H1 (cell line): ENCODE data around the gene STAP2. TPM values are rescaled to one million over a fixed set of nuclear protein-coding genes. Genes with fewer than 3 reads are reported as not detected.

Experiments
- CTCF ChIA-PET: fragments of 300-600 bp; sonication (Branson Sonifier 250); formaldehyde crosslinking; loops from one replicate; lab custom pipeline; 2021; ENCODE audit not compliant: partially characterized antibody; lab: Charles Lee
- POLR2A ChIA-PET: fragments of 300-600 bp; sonication (Branson Sonifier 250); formaldehyde crosslinking; loops from one replicate; lab custom pipeline; 2021; ENCODE audit warnings: inconsistent platforms; ENCODE audit not compliant: partially characterized antibody; lab: Charles Lee
- DNase-seq, 2 experiments: peaks; one replicate each; pipeline versions ENCODE4 v3.0.0 to v3.0.0-alpha.2; 2010 to 2022; ENCODE audit warnings: low spot score in 2 of 2, low read depth in 1 of 2, mixed read lengths in 1 of 2
- FAIRE-seq: peaks from 2 replicates; lab custom pipeline; 2011; peaks lifted over from hg19 to GRCh38; lab: Jason Lieb, UNC
- H2AFZ ChIP-seq: 2 replicates; pipeline ENCODE4 v1.8.1; 2012; ENCODE audit warnings: low read length, inconsistent platforms
- H2AK5ac ChIP-seq: 2 replicates; pipeline ENCODE4 v1.6.1; 2013; ENCODE audit warnings: low read depth, low read length
- H2BK120ac ChIP-seq: replicated peaks from 2 replicates; pipeline ENCODE3; 2013; ENCODE audit warnings: low read depth, low read length, inconsistent platforms
- H2BK12ac ChIP-seq: 2 replicates; pipeline ENCODE4 v1.6.1; 2013; ENCODE audit warnings: low read depth, low read length
- H2BK15ac ChIP-seq: 2 replicates; pipeline ENCODE4 v1.6.1; 2013; ENCODE audit warnings: low read length
- H2BK20ac ChIP-seq: 2 replicates; pipeline ENCODE4 v1.6.1; 2013; ENCODE audit warnings: low read length
- H2BK5ac ChIP-seq: 2 replicates; pipeline ENCODE4 v1.6.1; 2013; ENCODE audit warnings: low read depth, low read length
- H3K14ac ChIP-seq: 2 replicates; pipeline ENCODE4 v1.6.1; 2013; ENCODE audit warnings: inconsistent platforms; ENCODE audit not compliant: insufficient read length
- H3K18ac ChIP-seq: 2 replicates; pipeline ENCODE4 v1.6.1; 2013; ENCODE audit warnings: low read length; ENCODE audit errors: extremely low read depth
- H3K23ac ChIP-seq: 2 replicates; pipeline ENCODE4 v1.6.1; 2013; ENCODE audit warnings: inconsistent platforms; ENCODE audit not compliant: insufficient read length
- H3K23me2 ChIP-seq: 2 replicates; pipeline ENCODE4 v1.6.1; 2013; ENCODE audit warnings: low read depth, low read length
- H3K27ac ChIP-seq: 2 replicates; pipeline ENCODE4 v1.6.1; 2011; ENCODE audit warnings: low read depth, low read length, inconsistent platforms
- H3K27me3 ChIP-seq, 4 experiments: replicated peaks in 1 of 4; 1 replicate in 1 of 4; 2 replicates in 3 of 4; pipeline versions ENCODE4 v1.6.1 to v1.8.1; 2011 to 2013; ENCODE audit warnings: low read length in 3 of 4, mild to moderate bottlenecking in 3 of 4, inconsistent platforms in 2 of 4, mixed read lengths in 2 of 4, moderate library complexity in 1 of 4; ENCODE audit not compliant: control insufficient read depth in 3 of 4, insufficient read depth in 3 of 4; ENCODE audit errors: extremely low read depth in 1 of 4
- H3K36me3 ChIP-seq, 4 experiments: 2 replicates each; pipeline versions ENCODE4 v1.6.1 to v1.8.1; 2011 to 2013; ENCODE audit warnings: mild to moderate bottlenecking in 4 of 4, low read length in 3 of 4, moderate library complexity in 2 of 4, control low read depth in 1 of 4, inconsistent platforms in 1 of 4; ENCODE audit not compliant: insufficient read depth in 4 of 4, control insufficient read depth in 2 of 4
- H3K4ac ChIP-seq: replicated peaks from 2 replicates; pipeline ENCODE3; 2013; ENCODE audit warnings: low read length, low read depth, mixed read lengths, inconsistent platforms; ENCODE audit not compliant: insufficient read length
- H3K4me1 ChIP-seq, 4 experiments: replicated peaks in 1 of 4; 1 replicate in 1 of 4; 2 replicates in 3 of 4; pipeline versions ENCODE4 v1.6.1 to v1.8.1; 2011 to 2013; ENCODE audit warnings: low read length in 3 of 4, inconsistent platforms in 2 of 4, mixed read lengths in 1 of 4; ENCODE audit not compliant: insufficient read depth in 4 of 4, control insufficient read depth in 3 of 4
- H3K4me2 ChIP-seq, 2 experiments: 2 replicates each; pipeline versions ENCODE4 v1.6.1 to v1.8.1; 2011 to 2013; ENCODE audit warnings: low read depth in 2 of 2, low read length in 2 of 2, control low read depth in 1 of 2, inconsistent platforms in 1 of 2, mild to moderate bottlenecking in 1 of 2; ENCODE audit not compliant: insufficient read depth in 1 of 2
- H3K4me3 ChIP-seq, 4 experiments: fragments of 200-600, 300-600 bp in 1 of 4; sonication (generic), shearing (Covaris generic), sonication (Bioruptor Twin) in 1 of 4; 2 replicates each; pipeline versions ENCODE4 v1.5.1 to v1.8.1; 2011 to 2016; ENCODE audit warnings: low read length in 4 of 4, low read depth in 3 of 4, control low read depth in 2 of 4, inconsistent platforms in 2 of 4, mild to moderate bottlenecking in 2 of 4, mixed read lengths in 1 of 4, moderate library complexity in 1 of 4; ENCODE audit not compliant: insufficient read depth in 2 of 4; ENCODE audit errors: extremely low read depth in 1 of 4
- H3K56ac ChIP-seq: replicated peaks from 2 replicates; pipeline ENCODE3; 2013; ENCODE audit warnings: low read depth, mild to moderate bottlenecking, mixed read lengths, low read length, inconsistent platforms; ENCODE audit not compliant: insufficient read length
- H3K79me1 ChIP-seq: 2 replicates; pipeline ENCODE4 v1.6.1; 2013; ENCODE audit warnings: low read depth, low read length, control low read depth
- H3K79me2 ChIP-seq, 2 experiments: 2 replicates each; pipeline versions ENCODE4 v1.6.1 to v1.8.1; 2012 to 2013; ENCODE audit warnings: low read length in 2 of 2, mild to moderate bottlenecking in 2 of 2, inconsistent platforms in 1 of 2; ENCODE audit not compliant: insufficient read depth in 2 of 2, control insufficient read depth in 1 of 2
- H3K9ac ChIP-seq, 4 experiments: replicated peaks in 1 of 4; 1 replicate in 1 of 4; 2 replicates in 3 of 4; pipeline versions ENCODE4 v1.6.1 to v1.8.1; 2011 to 2013; ENCODE audit warnings: low read depth in 3 of 4, low read length in 3 of 4, control low read depth in 2 of 4, mild to moderate bottlenecking in 2 of 4, moderate library complexity in 2 of 4, inconsistent platforms in 1 of 4; ENCODE audit errors: extremely low read depth in 1 of 4
- H3K9me3 ChIP-seq, 2 experiments: 2 replicates each; pipeline versions ENCODE4 v1.6.1 to v1.8.1; 2012 to 2013; ENCODE audit warnings: mild to moderate bottlenecking in 2 of 2, moderate library complexity in 2 of 2, control low read depth in 1 of 2, inconsistent platforms in 1 of 2, low read depth in 1 of 2, low read length in 1 of 2, mixed read lengths in 1 of 2; ENCODE audit not compliant: insufficient read depth in 2 of 2
- H4K20me1 ChIP-seq, 2 experiments: replicated peaks in 1 of 2; 2 replicates each; pipeline versions ENCODE3 to v1.8.1; 2011 to 2013; ENCODE audit warnings: inconsistent platforms in 2 of 2, low read length in 2 of 2, mild to moderate bottlenecking in 1 of 2; ENCODE audit not compliant: insufficient read depth in 2 of 2, control insufficient read depth in 1 of 2
- H4K5ac ChIP-seq: 2 replicates; pipeline ENCODE4 v1.6.1; 2013; ENCODE audit warnings: low read length, low read depth, mixed read lengths, inconsistent platforms; ENCODE audit not compliant: insufficient read length
- H4K8ac ChIP-seq: 2 replicates; pipeline ENCODE4 v1.8.0; 2013; ENCODE audit warnings: mild to moderate bottlenecking, moderate library complexity, low read length, inconsistent platforms; ENCODE audit not compliant: insufficient read depth; ENCODE audit errors: extremely low read depth
- H4K91ac ChIP-seq: replicated peaks from 2 replicates; pipeline ENCODE3; 2013; ENCODE audit warnings: low read length, mixed read lengths, inconsistent platforms; ENCODE audit not compliant: insufficient read length
- CHD1 ChIP-seq: IDR thresholded peaks from 2 replicates; pipeline ENCODE4 v1.6.1; 2012; ENCODE audit warnings: low read depth, low read length, improper control_type of control experiment
- EGR1 ChIP-seq: IDR thresholded peaks from 2 replicates; pipeline ENCODE4 v1.6.1; 2011; ENCODE audit warnings: low read depth, low read length, borderline replicate concordance
- JUN ChIP-seq: IDR thresholded peaks from 2 replicates; pipeline ENCODE4 v1.6.1; 2011; ENCODE audit warnings: low read depth, mild to moderate bottlenecking, improper control_type of control experiment, low read length
- PHF8 ChIP-seq: fragments of 200-600 bp; sonication (generic); conservative IDR thresholded peaks from 2 replicates; pipeline ENCODE4 v1.7.1; 2012; ENCODE audit warnings: low read depth, mild to moderate bottlenecking, inconsistent platforms, low read length, moderate library complexity
- POU5F1 ChIP-seq: IDR thresholded peaks from 2 replicates; pipeline ENCODE4 v1.6.1; 2011; ENCODE audit warnings: low read depth, mild to moderate bottlenecking, low read length, moderate library complexity
- RXRA ChIP-seq: IDR thresholded peaks from 2 replicates; pipeline ENCODE4 v1.6.1; 2011; ENCODE audit warnings: low read depth, mild to moderate bottlenecking, low read length, moderate library complexity; ENCODE audit not compliant: insufficient read depth
- SIX5 ChIP-seq: IDR thresholded peaks from 2 replicates; pipeline ENCODE4 v1.6.1; 2011; ENCODE audit warnings: mild to moderate bottlenecking, low read depth, low read length
- TAF1 ChIP-seq: IDR thresholded peaks from 2 replicates; pipeline ENCODE4 v1.6.1; 2011; ENCODE audit warnings: mild to moderate bottlenecking, low read depth, low read length
- WGBS, 2 experiments: shearing (Covaris generic) in 1 of 2; methylation state at CpG; one replicate each; pipeline versions ENCODE4 v1.1.6 to v1.1.7; 2013 to 2015; ENCODE audit warnings: low lambda C conversion rate in 2 of 2, mixed read lengths in 2 of 2, inconsistent platforms in 1 of 2, low coverage in 1 of 2, missing lambda C conversion rate in 1 of 2; ENCODE audit not compliant: insufficient replicate concordance in 2 of 2, insufficient coverage in 1 of 2, insufficient read length in 1 of 2; ENCODE audit errors: extremely low coverage in 1 of 2, missing lambda C conversion rate in 1 of 2; 5-methylcytosine and 5-hydroxymethylcytosine counted together
- polyA plus RNA-seq, 7 experiments: library from polyadenylated mRNA; depleted of rRNA in 3 of 7; stranded (reverse) in 5 of 7; unstranded in 2 of 7; fragments of >200 nt in 5 of 7; fragments of 200-250 nt in 2 of 7; gene quantifications; 1 replicate in 5 of 7; 2 replicates in 1 of 7; 4 replicates in 1 of 7; pipeline versions ENCODE4 v1.2.1 to v1.2.3, GENCODE V29; 2011 to 2013; ENCODE audit warnings: missing spikeins in 2 of 7, mixed read lengths in 2 of 7
- total RNA-seq: library from RNA; stranded (reverse); fragmentation: NEBNext Ultra II Directional; extraction: Animal tissue kit (Norgen Biotek cat#: 25700); gene quantifications from 2 replicates; pipeline ENCODE4 v1.2.1, GENCODE V29; 2021
- TF ChIP-seq, protein P1 (sequence below): IDR thresholded peaks from 2 replicates; pipeline ENCODE4 v1.6.1; 2012; ENCODE audit warnings: low read length, inconsistent platforms

The STAP2 gene
- total and polyA plus RNA-seq, 2 of the 8 experiments (the other 6 are each of a cell fraction or from before 2014, with no cell fraction given): 15.3 to 37.3 TPM

DNA sequence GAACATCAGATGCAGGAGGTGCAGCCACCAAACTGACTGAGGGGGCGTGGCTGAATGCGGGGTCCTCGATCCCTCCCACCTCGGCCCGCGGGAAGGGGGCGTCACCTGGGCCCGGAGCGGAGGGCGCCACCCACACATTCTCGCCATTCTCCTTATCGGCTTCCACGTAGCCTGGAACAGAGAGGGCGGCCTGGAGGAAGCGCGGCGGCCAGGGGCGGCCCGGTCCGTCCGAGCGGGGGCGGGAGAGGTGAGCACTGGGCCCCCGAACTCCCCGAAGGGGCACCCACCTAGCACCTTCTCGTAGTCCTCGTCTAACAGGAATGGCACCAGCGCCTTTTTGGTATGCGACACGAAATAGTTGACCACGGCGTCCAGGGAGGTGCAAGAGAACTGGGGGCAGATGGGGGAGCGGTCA lies 11.8 kb downstream of the STAP2 start:
- Histone ChIP-seq H2BK5ac (0 out of 2 replicates have a peak overlapping the region, but pooled peaks have one; percentile 54), H4K91ac (peak overlapping the region; percentile 80), H3K4me3 (peak overlapping the region; percentile 59 to 70 (median 65)), H2BK15ac (no peak overlapping the region; the same call in 1 of the 2 replicates), H2BK20ac (no peak overlapping the region), H3K9me3 (no peaks in the 10 kb centered on the region), H3K27ac (peak overlapping the region; percentile 75), H3K23me2 (peaks cover 12% of the 10 kb centered on the region; the same call in 1 of the 2 replicates), H3K4ac (peak overlapping the region; percentile 53), H3K18ac (no peak overlapping the region), H2AK5ac (no peak overlapping the region), H3K36me3 (peaks cover 0 to 10% (median 0%) of the 10 kb centered on the region in 4 experiments; a peak in 2 of 8 replicates), H3K56ac (no peak overlapping the region), H3K4me2 (peak overlapping the region; percentile 88 to 95), H4K8ac (peak overlapping the region; percentile 85; the same call in 1 of the 2 replicates), H3K79me1 (no peaks in the 10 kb centered on the region), H3K9ac (peak overlapping the region in 3 of 4 experiments; percentile 54 to 74 (median 70); a peak in 5 of 7 replicates), H4K5ac (peak overlapping the region; percentile 10), H2BK120ac (no peak overlapping the region), H2AFZ (0 out of 2 replicates have a peak overlapping the region, but pooled peaks have one; percentile 6), H3K27me3 (no peaks in the 10 kb centered on the region; a peak in 1 of 7 replicates), H4K20me1 (peaks cover 4 to 15% of the 10 kb centered on the region in 2 experiments), H3K14ac (no peak overlapping the region), H3K79me2 (no peaks in the 10 kb centered on the region), H2BK12ac (peak overlapping the region; percentile 60), H3K4me1 (peaks cover 0 to 6% (median 3%) of the 10 kb centered on the region in 4 experiments; a peak in 5 of 7 replicates), H3K23ac (no peak overlapping the region)
- CTCF ChIA-PET: interaction anchor here (0.5 to 8.2 kb wide), 2 partner anchors 29 to 59 kb away, joined by 3 to 71 read pairs; no protein-coding TSS in a partner anchor
- no peak for FAIRE-seq
- 5% methylated on average over 29 of the region's 33 CpGs; no CpG with 5 or more reads in 1 of the 2 experiments for WGBS, 2 experiments
- POLR2A ChIA-PET: interaction anchor here (0.8 to 1.1 kb wide), 4 partner anchors 14 to 54 kb away, joined by 3 to 8 read pairs (median 3); partner anchors contain the start of gene MPND
- peak in 1 of 2 experiments; percentile 89 for DNase-seq
- TF ChIP-seq PHF8: peak; percentile 67
- TF ChIP-seq TAF1: no peak
- TF ChIP-seq, protein P1, sequence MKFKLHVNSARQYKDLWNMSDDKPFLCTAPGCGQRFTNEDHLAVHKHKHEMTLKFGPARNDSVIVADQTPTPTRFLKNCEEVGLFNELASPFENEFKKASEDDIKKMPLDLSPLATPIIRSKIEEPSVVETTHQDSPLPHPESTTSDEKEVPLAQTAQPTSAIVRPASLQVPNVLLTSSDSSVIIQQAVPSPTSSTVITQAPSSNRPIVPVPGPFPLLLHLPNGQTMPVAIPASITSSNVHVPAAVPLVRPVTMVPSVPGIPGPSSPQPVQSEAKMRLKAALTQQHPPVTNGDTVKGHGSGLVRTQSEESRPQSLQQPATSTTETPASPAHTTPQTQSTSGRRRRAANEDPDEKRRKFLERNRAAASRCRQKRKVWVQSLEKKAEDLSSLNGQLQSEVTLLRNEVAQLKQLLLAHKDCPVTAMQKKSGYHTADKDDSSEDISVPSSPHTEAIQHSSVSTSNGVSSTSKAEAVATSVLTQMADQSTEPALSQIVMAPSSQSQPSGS: no peak
- no peak for TF ChIP-seq CHD1
- no peak for TF ChIP-seq SIX5
- no peak for TF ChIP-seq RXRA
- no peak for TF ChIP-seq JUN
- no peak for TF ChIP-seq POU5F1
- peak; percentile 55; the same call in 1 of the 2 replicates for TF ChIP-seq EGR1
